WTC11 (cell line): Measurements from ENCODE around the gene C5orf15. TPM values are rescaled to one million over a fixed set of nuclear protein-coding genes. Genes with fewer than 3 reads are reported as not detected.

ENCODE experiments used
- ATAC-seq: fragments of 200-7000 bp; cut with Tn5 transposase; 2 replicates; pipeline ENCODE4 v1.10.0; 2021; ENCODE audit warnings: mild to moderate bottlenecking, moderate library complexity
- CTCF ChIA-PET: fragments of 300-600 bp; sonication (Branson Sonifier 250); formaldehyde crosslinking; loops from one replicate; lab custom pipeline; 2021; ENCODE audit warnings: antibody characterized with exemption; lab: Charles Lee
- POLR2A ChIA-PET: fragments of 350-600 bp; sonication (Branson Sonifier 250); formaldehyde crosslinking; loops from one replicate; lab custom pipeline; 2021; ENCODE audit warnings: antibody characterized with exemption; lab: Charles Lee
- DNase-seq: peaks from one replicate; pipeline ENCODE4 v3.0.0; 2021; ENCODE audit warnings: low spot score
- H3K27ac Mint-ChIP-seq: 2 replicates; pipeline ENCODE4 v1.8.0; 2021; ENCODE audit warnings: mixed read lengths
- H3K27me3 Mint-ChIP-seq: 2 replicates; pipeline ENCODE4 v1.8.0; 2021; ENCODE audit warnings: low read depth, mild to moderate bottlenecking, moderate library complexity, mixed read lengths
- H3K36me3 Mint-ChIP-seq: 2 replicates; pipeline ENCODE4 v1.8.0; 2021; ENCODE audit warnings: mixed read lengths
- H3K4me1 Mint-ChIP-seq: 2 replicates; pipeline ENCODE4 v1.8.0; 2022; ENCODE audit warnings: mixed read lengths
- H3K4me3 Mint-ChIP-seq: 2 replicates; pipeline ENCODE4 v1.8.0; 2021; ENCODE audit warnings: mild to moderate bottlenecking, moderate library complexity, mixed read lengths
- H3K9me3 Mint-ChIP-seq: 2 replicates; pipeline ENCODE4 v1.8.0; 2021; ENCODE audit warnings: mixed read lengths
- EMX1 ChIP-seq: fragments of 250-450 bp; sonication (Bioruptor Pico); IDR thresholded peaks from 2 replicates; pipeline ENCODE4 v1.8.0; 2021; ENCODE audit warnings: mild to moderate bottlenecking
- KAT7 ChIP-seq: sonication (generic); formaldehyde crosslinking; IDR thresholded peaks from 2 replicates; pipeline ENCODE4 v1.8.1; 2023; ENCODE audit warnings: missing genetic modification reagents, mild to moderate bottlenecking, borderline replicate concordance
- RELA ChIP-seq: sonication (generic); formaldehyde crosslinking; IDR thresholded peaks from 2 replicates; pipeline ENCODE4 v1.8.1; 2022; ENCODE audit warnings: missing genetic modification reagents, mild to moderate bottlenecking, borderline replicate concordance
- TEAD1 ChIP-seq: sonication (generic); formaldehyde crosslinking; IDR thresholded peaks from 2 replicates; pipeline ENCODE4 v1.8.0; 2022; ENCODE audit warnings: mild to moderate bottlenecking, missing genetic modification reagents
- ZNF219 ChIP-seq: sonication (generic); formaldehyde crosslinking; IDR thresholded peaks from 2 replicates; pipeline ENCODE4 v1.8.0; 2023; ENCODE audit warnings: missing genetic modification reagents, mild to moderate bottlenecking, borderline replicate concordance
- total RNA-seq: library from RNA; stranded (reverse); gene quantifications from 3 replicates; pipeline ENCODE4 v1.2.3, GENCODE V29; 2021
- TF ChIP-seq, protein P1 (sequence below): fragments of 200-600 bp; IDR thresholded peaks from 2 replicates; pipeline ENCODE4 v1.8.0; 2022; ENCODE audit warnings: antibody characterized with exemption
- TF ChIP-seq, protein P2 (sequence below): sonication (generic); formaldehyde crosslinking; IDR thresholded peaks from 2 replicates; pipeline ENCODE4 v1.8.0; 2022; ENCODE audit warnings: mild to moderate bottlenecking, missing genetic modification reagents
- TF ChIP-seq, protein P3 (sequence below): sonication (generic); formaldehyde crosslinking; IDR thresholded peaks from 2 replicates; pipeline ENCODE4 v1.8.0; 2022; ENCODE audit warnings: mild to moderate bottlenecking, missing genetic modification reagents
- TF ChIP-seq, protein P4 (sequence below): sonication (generic); formaldehyde crosslinking; IDR thresholded peaks from 2 replicates; pipeline ENCODE4 v1.8.0; 2023; ENCODE audit warnings: mild to moderate bottlenecking, missing genetic modification reagents
- TF ChIP-seq, protein P5 (sequence below): sonication (generic); formaldehyde crosslinking; IDR thresholded peaks from 2 replicates; pipeline ENCODE4 v1.8.0; 2022; ENCODE audit warnings: mild to moderate bottlenecking, missing genetic modification reagents
- TF ChIP-seq, protein P6 (sequence below): sonication (generic); formaldehyde crosslinking; IDR thresholded peaks from 2 replicates; pipeline ENCODE4 v1.8.1; 2022; ENCODE audit warnings: low read depth, mild to moderate bottlenecking, moderate library complexity, missing genetic modification reagents, borderline replicate concordance

Gene C5orf15
- total RNA-seq, 1 experiment from 2014 or later: 32.7 TPM

DNA sequence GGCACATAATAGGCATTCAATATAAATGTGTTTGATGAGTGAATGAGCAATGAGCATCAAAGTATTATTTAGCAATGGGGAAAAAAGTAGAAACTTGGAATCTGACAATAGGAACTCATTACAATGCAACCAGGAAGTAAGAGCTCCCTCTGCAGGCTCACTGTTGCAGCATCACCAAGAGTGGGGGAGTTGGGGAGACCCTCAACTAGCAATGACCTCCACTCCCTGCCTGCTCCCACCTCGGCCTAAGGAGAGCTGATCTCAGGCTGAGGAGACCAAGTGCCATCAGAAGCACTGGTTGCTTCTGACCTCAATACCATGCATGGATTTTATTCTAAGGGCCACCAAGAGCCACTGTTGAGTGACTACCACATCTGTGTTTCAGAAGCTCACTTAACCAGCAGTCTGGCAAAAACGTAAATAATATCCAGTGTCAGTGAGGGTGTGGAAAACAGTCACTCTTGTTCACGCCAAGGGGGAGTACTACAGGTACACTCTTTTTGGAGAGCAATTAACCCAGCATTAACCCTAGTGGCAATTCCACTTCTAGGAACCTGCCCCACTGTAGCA is 28.3 kb upstream of the C5orf15 start:
- ATAC-seq (peak; percentile 84), DNase-seq (peak; percentile 57)
- no peak overlapping the region for H3K4me3 Mint-ChIP-seq
- CTCF ChIA-PET: interaction anchor here (0.6 to 5.1 kb wide), 44 partner anchors 10 to 945 kb away, joined by 3 to 43 read pairs (median 4); partner anchors contain the start of genes C5orf15, HSPA4 and VDAC1
- H3K27me3 Mint-ChIP-seq: no peaks in the 10 kb centered on the region
- no peak for TF ChIP-seq TEAD1 (CRISPR knock-in tag)
- TF ChIP-seq, protein P1, sequence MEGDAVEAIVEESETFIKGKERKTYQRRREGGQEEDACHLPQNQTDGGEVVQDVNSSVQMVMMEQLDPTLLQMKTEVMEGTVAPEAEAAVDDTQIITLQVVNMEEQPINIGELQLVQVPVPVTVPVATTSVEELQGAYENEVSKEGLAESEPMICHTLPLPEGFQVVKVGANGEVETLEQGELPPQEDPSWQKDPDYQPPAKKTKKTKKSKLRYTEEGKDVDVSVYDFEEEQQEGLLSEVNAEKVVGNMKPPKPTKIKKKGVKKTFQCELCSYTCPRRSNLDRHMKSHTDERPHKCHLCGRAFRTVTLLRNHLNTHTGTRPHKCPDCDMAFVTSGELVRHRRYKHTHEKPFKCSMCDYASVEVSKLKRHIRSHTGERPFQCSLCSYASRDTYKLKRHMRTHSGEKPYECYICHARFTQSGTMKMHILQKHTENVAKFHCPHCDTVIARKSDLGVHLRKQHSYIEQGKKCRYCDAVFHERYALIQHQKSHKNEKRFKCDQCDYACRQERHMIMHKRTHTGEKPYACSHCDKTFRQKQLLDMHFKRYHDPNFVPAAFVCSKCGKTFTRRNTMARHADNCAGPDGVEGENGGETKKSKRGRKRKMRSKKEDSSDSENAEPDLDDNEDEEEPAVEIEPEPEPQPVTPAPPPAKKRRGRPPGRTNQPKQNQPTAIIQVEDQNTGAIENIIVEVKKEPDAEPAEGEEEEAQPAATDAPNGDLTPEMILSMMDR: peak; percentile 43; the same call in 1 of the 2 replicates
- no peak for TF ChIP-seq KAT7 (CRISPR knock-in tag)
- TF ChIP-seq, protein P2, sequence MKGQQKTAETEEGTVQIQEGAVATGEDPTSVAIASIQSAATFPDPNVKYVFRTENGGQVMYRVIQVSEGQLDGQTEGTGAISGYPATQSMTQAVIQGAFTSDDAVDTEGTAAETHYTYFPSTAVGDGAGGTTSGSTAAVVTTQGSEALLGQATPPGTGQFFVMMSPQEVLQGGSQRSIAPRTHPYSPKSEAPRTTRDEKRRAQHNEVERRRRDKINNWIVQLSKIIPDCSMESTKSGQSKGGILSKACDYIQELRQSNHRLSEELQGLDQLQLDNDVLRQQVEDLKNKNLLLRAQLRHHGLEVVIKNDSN (CRISPR knock-in tag): no peak
- TF ChIP-seq, protein P3, sequence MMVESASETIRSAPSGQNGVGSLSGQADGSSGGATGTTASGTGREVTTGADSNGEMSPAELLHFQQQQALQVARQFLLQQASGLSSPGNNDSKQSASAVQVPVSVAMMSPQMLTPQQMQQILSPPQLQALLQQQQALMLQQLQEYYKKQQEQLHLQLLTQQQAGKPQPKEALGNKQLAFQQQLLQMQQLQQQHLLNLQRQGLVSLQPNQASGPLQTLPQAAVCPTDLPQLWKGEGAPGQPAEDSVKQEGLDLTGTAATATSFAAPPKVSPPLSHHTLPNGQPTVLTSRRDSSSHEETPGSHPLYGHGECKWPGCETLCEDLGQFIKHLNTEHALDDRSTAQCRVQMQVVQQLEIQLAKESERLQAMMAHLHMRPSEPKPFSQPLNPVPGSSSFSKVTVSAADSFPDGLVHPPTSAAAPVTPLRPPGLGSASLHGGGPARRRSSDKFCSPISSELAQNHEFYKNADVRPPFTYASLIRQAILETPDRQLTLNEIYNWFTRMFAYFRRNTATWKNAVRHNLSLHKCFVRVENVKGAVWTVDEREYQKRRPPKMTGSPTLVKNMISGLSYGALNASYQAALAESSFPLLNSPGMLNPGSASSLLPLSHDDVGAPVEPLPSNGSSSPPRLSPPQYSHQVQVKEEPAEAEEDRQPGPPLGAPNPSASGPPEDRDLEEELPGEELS (CRISPR knock-in tag): no peak
- no peak for TF ChIP-seq ZNF219 (CRISPR knock-in tag)
- TF ChIP-seq EMX1 (CRISPR knock-in tag): no peak
- peaks cover 54% of the 10 kb centered on the region for H3K4me1 Mint-ChIP-seq
- POLR2A ChIA-PET: interaction anchor here (0.5 to 1.2 kb wide), 2 partner anchors 8 to 214 kb away, joined by 4 to 5 read pairs; partner anchors contain the start of gene VDAC1
- H3K36me3 Mint-ChIP-seq: peaks cover 6% of the 10 kb centered on the region
- H3K9me3 Mint-ChIP-seq: no peaks in the 10 kb centered on the region
- H3K27ac Mint-ChIP-seq: peak overlapping the region; percentile 15; the same call in 1 of the 2 replicates

DNA sequence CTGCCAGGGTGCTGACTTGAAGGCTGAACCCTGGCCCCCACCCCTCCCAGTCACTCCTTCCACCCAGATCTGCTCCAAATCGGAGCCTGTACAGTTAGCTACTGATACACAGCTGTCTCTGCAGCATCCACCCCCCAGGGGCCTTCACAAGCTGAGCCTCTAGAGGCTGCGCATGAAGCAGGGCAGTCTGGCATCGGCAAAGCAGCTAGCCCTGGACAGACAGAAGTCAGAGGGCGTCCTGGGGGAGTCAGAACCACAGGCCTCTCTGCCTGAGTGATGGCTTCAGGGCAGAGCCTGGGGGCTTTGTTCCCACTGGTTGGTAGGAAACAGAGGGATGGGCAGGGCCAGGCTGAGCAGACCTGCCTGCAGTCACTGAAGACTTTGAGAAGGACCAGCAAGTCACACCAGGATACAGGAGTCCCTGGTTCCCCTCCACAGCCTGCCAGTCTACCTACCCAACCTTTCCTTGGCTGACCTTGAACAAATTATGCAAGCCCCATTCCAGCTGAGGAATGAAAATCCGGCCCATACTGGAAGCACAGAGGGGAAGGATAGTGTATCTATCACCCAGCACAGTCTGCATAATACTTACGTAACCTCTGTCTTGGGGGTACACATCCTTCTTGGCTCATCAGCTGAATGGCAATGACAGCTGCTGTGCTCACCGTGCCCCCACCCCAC is 27.6 kb upstream of the C5orf15 start:
- DNase-seq (no peak), ATAC-seq (no peak)
- TF ChIP-seq, protein P4, sequence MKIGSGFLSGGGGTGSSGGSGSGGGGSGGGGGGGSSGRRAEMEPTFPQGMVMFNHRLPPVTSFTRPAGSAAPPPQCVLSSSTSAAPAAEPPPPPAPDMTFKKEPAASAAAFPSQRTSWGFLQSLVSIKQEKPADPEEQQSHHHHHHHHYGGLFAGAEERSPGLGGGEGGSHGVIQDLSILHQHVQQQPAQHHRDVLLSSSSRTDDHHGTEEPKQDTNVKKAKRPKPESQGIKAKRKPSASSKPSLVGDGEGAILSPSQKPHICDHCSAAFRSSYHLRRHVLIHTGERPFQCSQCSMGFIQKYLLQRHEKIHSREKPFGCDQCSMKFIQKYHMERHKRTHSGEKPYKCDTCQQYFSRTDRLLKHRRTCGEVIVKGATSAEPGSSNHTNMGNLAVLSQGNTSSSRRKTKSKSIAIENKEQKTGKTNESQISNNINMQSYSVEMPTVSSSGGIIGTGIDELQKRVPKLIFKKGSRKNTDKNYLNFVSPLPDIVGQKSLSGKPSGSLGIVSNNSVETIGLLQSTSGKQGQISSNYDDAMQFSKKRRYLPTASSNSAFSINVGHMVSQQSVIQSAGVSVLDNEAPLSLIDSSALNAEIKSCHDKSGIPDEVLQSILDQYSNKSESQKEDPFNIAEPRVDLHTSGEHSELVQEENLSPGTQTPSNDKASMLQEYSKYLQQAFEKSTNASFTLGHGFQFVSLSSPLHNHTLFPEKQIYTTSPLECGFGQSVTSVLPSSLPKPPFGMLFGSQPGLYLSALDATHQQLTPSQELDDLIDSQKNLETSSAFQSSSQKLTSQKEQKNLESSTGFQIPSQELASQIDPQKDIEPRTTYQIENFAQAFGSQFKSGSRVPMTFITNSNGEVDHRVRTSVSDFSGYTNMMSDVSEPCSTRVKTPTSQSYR (CRISPR knock-in tag): no peak
- TF ChIP-seq, protein P5, sequence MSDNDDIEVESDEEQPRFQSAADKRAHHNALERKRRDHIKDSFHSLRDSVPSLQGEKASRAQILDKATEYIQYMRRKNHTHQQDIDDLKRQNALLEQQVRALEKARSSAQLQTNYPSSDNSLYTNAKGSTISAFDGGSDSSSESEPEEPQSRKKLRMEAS (CRISPR knock-in tag): no peak
- TF ChIP-seq, protein P6, sequence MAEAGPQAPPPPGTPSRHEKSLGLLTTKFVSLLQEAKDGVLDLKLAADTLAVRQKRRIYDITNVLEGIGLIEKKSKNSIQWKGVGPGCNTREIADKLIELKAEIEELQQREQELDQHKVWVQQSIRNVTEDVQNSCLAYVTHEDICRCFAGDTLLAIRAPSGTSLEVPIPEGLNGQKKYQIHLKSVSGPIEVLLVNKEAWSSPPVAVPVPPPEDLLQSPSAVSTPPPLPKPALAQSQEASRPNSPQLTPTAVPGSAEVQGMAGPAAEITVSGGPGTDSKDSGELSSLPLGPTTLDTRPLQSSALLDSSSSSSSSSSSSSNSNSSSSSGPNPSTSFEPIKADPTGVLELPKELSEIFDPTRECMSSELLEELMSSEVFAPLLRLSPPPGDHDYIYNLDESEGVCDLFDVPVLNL (CRISPR knock-in tag): no peak
- TF ChIP-seq RELA (CRISPR knock-in tag): no peak
- no peaks in the 10 kb centered on the region for H3K9me3 Mint-ChIP-seq
- H3K4me1 Mint-ChIP-seq: peaks cover 50% of the 10 kb centered on the region
- H3K4me3 Mint-ChIP-seq: no peak overlapping the region
- no peaks in the 10 kb centered on the region for H3K27me3 Mint-ChIP-seq
- CTCF ChIA-PET: interaction anchor here (0.6 to 5.1 kb wide), 36 partner anchors 10 to 944 kb away, joined by 3 to 43 read pairs (median 4); partner anchors contain the start of genes C5orf15, HSPA4 and VDAC1
- POLR2A ChIA-PET: interaction anchor here (1.2 kb wide), 1 partner anchor 9 kb away, joined by 5 read pairs; the partner anchor contains the start of gene VDAC1
- no peak overlapping the region for H3K27ac Mint-ChIP-seq
- peaks cover 9% of the 10 kb centered on the region for H3K36me3 Mint-ChIP-seq
